CD4-positive, alpha-beta T cell treated with Interleukin-15 for 1 hour (primary cell): ENCODE data around the gene CDK17.

Source experiments
- DNase-seq: peaks from one replicate; pipeline ENCODE4 v3.0.0-alpha.2; 2020

Gene CDK17

GRCh38 chr12:96311191-96311590 lies 89.0 kb downstream of the CDK17 start:
- DNase-seq: no peak

GRCh38 chr12:96310067-96310466 lies 90.2 kb downstream of the CDK17 start:
- DNase-seq: no peak

DNA sequence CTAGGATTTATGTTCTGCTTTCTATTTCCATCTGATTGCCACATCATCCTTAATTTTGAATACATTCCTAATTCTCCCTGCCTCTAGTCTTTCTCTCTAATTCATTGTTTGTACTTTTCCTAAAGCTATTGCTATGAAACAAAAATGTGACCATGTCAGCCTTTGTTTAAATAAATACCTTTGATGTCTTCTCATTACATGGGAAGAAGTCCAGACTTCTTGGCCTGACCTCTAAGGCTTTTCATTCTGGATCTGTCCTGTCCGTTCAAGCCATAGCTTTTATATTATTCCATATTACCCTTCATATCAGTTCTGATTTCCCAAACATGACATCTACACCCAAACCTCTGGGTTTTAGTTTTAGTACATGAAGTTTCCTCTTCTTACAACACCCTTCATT lies 91.4 kb downstream of the CDK17 start:
- no peak for DNase-seq

DNA sequence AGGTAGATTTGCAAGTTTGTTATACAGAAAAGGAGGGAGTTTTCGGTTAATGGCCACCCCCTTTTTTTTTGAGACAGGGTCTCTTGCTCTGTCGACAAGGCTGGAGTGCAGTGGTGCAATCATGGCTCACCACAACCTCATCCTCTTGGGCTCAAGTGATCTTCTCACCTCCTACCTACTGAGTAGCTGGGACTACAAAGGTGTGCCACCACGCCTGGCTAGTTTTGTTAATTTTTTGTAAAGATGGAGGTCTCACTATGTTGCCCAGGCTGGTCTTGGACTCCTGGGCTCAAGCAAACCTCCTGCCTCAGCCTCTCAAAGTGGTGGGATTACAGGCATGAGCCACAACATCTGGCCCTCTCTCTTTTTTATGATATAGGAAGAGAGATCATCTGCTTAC lies 94.6 kb downstream of the CDK17 start:
- no peak for DNase-seq

DNA sequence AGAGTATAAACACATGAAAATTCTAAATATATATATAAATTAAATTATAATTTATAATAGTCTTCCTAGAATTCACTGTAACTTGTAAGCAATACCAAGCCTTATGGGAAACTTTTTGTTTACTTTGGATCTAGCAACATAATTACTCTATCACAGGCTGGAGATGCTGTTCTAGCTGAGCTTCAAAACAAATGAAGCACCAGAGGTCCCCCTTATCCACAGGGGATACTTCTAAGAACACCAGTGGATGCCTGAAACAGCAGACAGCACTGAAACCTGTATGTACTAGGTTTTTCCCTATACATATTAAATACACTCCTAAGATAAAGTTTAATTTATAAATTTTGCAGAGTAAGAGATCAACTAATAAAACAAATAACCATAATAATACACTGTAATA lies 96.6 kb downstream of the CDK17 start:
- no peak for DNase-seq

DNA sequence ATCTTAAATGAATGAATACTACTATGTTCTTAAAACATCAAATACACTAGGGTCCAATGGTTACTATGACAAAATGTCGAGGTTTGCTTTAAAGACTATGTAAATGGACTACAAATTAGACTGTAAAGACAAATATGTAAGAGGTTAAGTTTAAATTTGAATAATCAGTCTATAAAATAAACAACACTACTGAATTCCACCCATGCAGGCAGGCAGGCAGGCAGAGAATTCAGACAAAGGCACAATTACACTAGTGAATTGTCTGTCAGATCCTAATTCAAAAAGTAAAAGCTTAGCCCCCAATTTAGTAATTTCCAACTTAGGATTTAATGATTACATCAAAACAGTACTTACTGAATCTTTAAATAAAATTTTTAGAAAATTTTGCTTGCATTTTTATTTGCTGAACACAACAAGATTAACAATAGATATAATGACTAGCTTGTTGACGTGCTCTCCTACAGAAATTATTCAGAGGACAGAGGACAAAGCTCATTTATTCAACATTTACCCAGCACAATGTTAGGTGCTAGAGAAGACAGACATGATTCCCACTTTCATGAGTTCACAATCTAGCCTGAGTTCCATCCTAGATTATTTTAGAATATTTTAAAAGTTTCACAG lies 97.4 kb downstream of the CDK17 start:
- no peak for DNase-seq

DNA sequence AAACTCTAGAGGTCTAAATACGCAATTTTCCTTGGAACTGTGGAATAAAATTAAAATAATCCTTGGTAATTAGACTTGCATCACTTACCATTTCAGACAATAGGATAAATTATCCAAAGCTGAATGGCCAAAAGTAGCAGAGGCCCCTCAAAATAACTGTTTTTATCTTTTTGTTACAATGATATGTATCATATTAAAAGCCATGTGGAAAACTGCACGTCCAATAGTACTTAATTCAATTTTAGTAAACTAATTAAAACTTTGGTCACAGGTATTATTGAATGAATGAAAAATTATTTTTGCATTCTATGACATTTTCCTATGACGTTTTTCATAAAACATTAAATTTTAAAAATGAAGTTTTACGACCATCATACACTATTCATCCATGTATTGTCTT lies 98.5 kb downstream of the CDK17 start:
- DNase-seq: no peak

- DNase-seq: no peak
Measured at GRCh38 chr12:96300064-96300463, 100.2 kb downstream of the CDK17 start.

GRCh38 chr12:96297504-96297903 lies 102.7 kb downstream of the CDK17 start:
- no peak for DNase-seq

- DNase-seq: no peak
Measured at GRCh38 chr12:96295532-96296160, 104.6 kb downstream of the CDK17 start.

GRCh38 chr12:96294831-96295230 lies 105.4 kb downstream of the CDK17 start:
- no peak for DNase-seq

- DNase-seq: no peak
Measured at GRCh38 chr12:96293093-96293492, 107.1 kb downstream of the CDK17 start.

- no peak for DNase-seq
Measured at GRCh38 chr12:96289067-96289466, 111.2 kb downstream of the CDK17 start.

DNA sequence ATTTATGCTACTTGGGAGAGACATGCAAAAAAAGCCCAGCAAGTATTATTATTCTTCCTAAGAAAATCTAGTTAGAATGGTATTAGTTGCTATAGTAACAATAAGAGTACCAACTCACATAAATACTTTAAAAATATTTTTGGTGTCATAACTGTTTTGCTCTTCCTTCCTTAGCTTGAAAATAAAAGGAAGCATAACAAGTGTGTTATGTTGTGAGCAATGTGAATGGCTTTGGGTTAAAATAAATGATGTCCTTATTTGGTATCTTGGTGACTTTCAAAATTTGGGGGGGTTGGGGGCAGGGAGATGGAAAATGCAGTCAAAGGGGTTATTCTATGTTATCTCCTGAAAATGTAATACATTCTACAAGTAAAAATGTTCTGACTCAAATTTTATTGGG lies 115.1 kb downstream of the CDK17 start:
- no peak for DNase-seq

- no peak for DNase-seq
Measured at GRCh38 chr12:96274331-96274730, 125.9 kb downstream of the CDK17 start.

DNA sequence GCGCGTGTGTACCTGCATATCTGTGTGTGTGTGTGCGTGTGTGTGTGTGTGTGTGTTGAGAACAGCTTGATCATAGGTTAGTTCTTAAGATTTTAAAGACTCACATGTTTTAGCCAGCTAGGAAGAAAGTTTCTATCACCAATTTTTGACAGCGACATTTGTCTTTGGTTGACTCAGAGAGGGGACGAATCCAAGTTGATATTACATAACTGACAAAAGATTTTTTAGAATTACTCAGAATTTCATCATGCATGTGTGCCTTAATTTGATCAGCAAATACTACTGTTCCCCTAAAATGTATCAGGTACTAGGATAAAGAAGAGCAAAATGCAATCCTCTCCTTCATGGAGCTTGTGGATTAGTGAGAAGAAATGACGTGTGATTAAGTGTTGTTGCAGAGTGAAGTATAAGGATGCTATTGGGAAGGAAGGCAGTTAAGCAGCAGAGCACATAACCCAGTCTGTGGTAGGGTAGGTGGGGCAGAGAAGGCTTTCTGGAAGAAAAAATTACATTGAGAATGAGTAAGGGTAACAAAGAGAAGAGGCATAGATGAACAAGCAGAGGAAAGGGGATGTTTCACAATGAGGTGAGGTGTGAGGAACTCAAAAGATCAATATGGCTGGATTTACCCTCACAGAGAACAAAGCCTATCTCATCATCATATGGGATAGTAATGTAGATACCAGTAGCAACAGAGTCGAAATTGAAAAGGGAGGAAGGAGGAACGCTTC lies 128.6 kb downstream of the CDK17 start:
- no peak for DNase-seq

DNA sequence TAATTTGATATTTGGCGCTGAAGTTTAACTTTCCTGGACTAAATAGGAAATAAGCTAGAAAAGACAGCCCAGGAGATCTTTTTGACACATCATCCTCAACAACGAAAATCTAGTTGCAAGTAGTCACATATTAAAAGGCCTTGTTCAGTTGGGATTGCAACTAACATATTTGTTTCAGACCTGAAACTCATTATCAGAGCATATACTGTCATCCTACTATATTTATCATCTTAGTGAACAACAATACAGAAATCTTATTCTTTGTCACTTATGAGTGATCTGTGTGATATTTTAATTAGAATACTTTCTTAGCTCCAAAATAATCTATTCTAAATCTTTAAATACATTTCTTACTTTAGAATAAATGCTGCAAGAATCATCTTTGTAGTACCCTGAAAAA lies 134.0 kb downstream of the CDK17 start:
- no peak for DNase-seq

DNA sequence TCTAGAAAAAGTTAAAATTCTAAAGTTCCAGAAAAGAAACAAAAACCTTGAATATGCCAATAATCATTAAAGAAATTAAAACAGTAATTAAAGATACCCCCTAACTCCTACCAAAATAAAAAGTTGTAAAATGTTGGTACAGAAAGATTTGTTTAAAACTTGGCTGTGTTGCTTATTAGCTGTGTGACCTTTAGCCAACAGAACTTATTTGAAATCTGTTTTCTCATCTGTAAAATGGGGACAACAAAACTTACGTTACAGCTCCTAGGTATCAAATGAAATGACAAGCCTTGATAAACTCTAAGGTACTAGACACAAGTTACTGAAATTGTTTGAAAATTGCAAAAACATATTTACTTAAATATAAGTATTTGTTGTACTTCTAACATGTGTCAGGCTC lies 134.4 kb downstream of the CDK17 start:
- DNase-seq: no peak

DNA sequence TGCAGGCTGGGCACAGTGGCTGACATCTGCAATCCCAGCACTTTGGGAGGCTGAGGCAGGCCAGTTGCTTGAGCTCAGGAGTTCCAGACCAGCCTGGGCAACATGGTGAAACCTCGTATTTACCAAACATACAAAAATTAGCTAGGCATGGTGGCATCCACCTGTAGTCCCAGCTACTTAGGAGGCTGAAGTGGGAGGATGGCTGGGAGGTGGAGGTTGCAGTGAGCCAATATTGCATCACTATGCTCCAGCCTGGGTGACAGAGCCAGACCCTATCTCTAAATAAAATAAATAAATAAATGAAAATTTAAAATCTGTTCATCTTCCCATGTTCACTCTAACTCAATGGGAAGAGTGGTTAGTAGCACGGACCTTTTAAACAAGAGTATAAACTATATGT lies 134.8 kb downstream of the CDK17 start:
- DNase-seq: no peak

GRCh38 chr12:96263449-96263902 lies 136.8 kb downstream of the CDK17 start:
- no peak for DNase-seq

- no peak for DNase-seq
Measured at GRCh38 chr12:96261557-96261956, 138.7 kb downstream of the CDK17 start.

DNA sequence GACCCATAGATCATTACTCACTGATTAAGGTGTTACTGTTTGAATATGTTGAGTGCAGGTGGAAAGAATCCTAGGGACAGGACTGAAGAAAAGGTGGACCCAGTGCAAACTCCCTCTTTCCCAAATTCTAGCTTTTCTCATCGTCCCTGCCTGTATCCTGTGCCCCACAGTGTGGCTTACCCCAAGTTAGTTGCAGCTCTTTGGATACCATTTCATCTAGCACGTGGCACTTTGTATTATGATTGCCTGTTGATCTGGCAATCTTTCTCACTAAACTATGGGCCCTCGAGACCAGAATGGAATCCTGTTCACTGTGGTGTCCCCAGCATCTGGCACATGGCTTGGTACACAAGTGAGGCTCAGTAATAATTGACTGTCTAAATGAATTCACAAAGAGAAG lies 139.6 kb downstream of the CDK17 start:
- DNase-seq: no peak

DNA sequence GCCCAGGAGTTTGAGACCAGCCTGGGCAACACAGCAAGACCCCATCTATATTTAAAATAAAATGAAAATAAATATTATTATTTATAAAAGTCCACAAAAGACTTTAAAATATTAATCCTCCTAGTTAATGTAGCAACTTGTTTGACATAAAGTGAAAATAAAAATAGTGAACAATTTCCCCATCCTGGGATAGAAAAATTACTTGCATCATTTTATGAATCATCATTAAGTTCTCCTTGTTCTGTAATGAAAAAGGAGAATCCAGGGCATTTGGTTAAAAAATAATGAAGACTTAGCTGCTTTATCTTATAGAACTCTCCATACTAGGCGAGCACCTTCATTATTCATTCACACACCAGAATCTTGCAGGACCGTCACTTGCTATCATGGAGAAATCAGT lies 140.0 kb downstream of the CDK17 start:
- no peak for DNase-seq
